Embryonic facial prominence (tissue), 1 donor: Measurements from ENCODE around the gene CRYBG1.

Experiments used
- DNase-seq: peaks from one replicate; pipeline ENCODE4 v3.0.0-alpha.2; 2016; ENCODE audit errors: extremely low spot score

The CRYBG1 gene

GRCh38 chr6:106360410-106360988 is at the start of gene CRYBG1:
TSS of gene CRYBG1 (plus strand) at chr6:106360717. CDS start at chr6:106360909, 192 bp downstream.
- no peak for DNase-seq

GRCh38 chr6:106315765-106316374 is 44.6 kb upstream of the CRYBG1 start:
- DNase-seq, result no peak

- no peak for DNase-seq
These were observed 44.1 kb upstream of the CRYBG1 start for GRCh38 chr6:106316375-106316766.

- no peak for DNase-seq
These were observed 42.5 kb upstream of the CRYBG1 start for GRCh38 chr6:106318061-106318460.

GRCh38 chr6:106318851-106319250 is 41.7 kb upstream of the CRYBG1 start:
- no peak for DNase-seq

- no peak for DNase-seq
These were observed 38.6 kb upstream of the CRYBG1 start for GRCh38 chr6:106321940-106322339.

GRCh38 chr6:106324726-106325335 is 35.7 kb upstream of the CRYBG1 start:
- DNase-seq, result no peak

GRCh38 chr6:106325336-106326178 is 35.0 kb upstream of the CRYBG1 start, which contains the start of gene ATG5:
TSS of gene ATG5 (minus strand) at chr6:106325760. CDS start at chr6:106316208, 9,552 bp downstream.
- peak; percentile 94 for DNase-seq

GRCh38 chr6:106334646-106335448 is 25.7 kb upstream of the CRYBG1 start:
- DNase-seq, result no peak

GRCh38 chr6:106339334-106340029 is 21.0 kb upstream of the CRYBG1 start:
- peak; percentile 36 for DNase-seq

GRCh38 chr6:106347219-106347618 is 13.3 kb upstream of the CRYBG1 start:
- no peak for DNase-seq

GRCh38 chr6:106356378-106356777 is 4.1 kb upstream of the CRYBG1 start:
- no peak for DNase-seq

- no peak for DNase-seq
These were observed 533 bp upstream of the CRYBG1 start for GRCh38 chr6:106359959-106360409.

GRCh38 chr6:106360989-106361430 is 493 bp downstream of the CRYBG1 start:
- DNase-seq, result no peak

GRCh38 chr6:106363401-106364138 is 3.1 kb downstream of the CRYBG1 start:
- no peak for DNase-seq

- no peak for DNase-seq
These were observed 9.2 kb downstream of the CRYBG1 start for GRCh38 chr6:106369739-106370138.

GRCh38 chr6:106370639-106371038 is 10.1 kb downstream of the CRYBG1 start:
- DNase-seq, result no peak

GRCh38 chr6:106372838-106373501 is 12.5 kb downstream of the CRYBG1 start:
- no peak for DNase-seq

GRCh38 chr6:106373502-106374239 is 13.2 kb downstream of the CRYBG1 start:
- DNase-seq, result no peak
